Type B pancreatic cell (in vitro differentiated cells): Measurements from ENCODE around the gene ABCB10. TPM values are rescaled to one million over a fixed set of nuclear protein-coding genes. Genes with fewer than 3 reads are reported as not detected.

Experiments
- DNase-seq: peaks from one replicate; pipeline ENCODE4 v3.0.0; 2021; ENCODE audit warnings: mixed read lengths; ENCODE audit not compliant: unreplicated experiment; ENCODE audit errors: extremely low spot score
- H3K27ac Mint-ChIP-seq: 2 replicates; pipeline ENCODE4 v1.8.0; 2021; ENCODE audit warnings: mild to moderate bottlenecking, mixed read lengths
- H3K27me3 Mint-ChIP-seq: 2 replicates; pipeline ENCODE4 v1.8.0; 2021; ENCODE audit warnings: mixed read lengths
- H3K36me3 Mint-ChIP-seq: 2 replicates; pipeline ENCODE4 v1.8.0; 2021; ENCODE audit warnings: mixed read lengths
- H3K4me1 Mint-ChIP-seq: one replicate; pipeline ENCODE4 v1.8.0; 2021; ENCODE audit warnings: mixed read lengths; ENCODE audit not compliant: unreplicated experiment
- H3K4me3 Mint-ChIP-seq: 2 replicates; pipeline ENCODE4 v1.8.0; 2021; ENCODE audit warnings: mild to moderate bottlenecking, mixed read lengths
- H3K9me3 Mint-ChIP-seq: 2 replicates; pipeline ENCODE4 v1.8.0; 2021; ENCODE audit warnings: mixed read lengths
- CTCF ChIP-seq: fragments of 200-600 bp; sonication (generic); conservative IDR thresholded peaks from 2 replicates; pipeline ENCODE4 v1.5.0; 2021; ENCODE audit warnings: antibody characterized with exemption, mild to moderate bottlenecking
- total RNA-seq: library from RNA; stranded (reverse); gene quantifications from 2 replicates; pipeline ENCODE4 v1.2.1, GENCODE V29; 2021; ENCODE audit warnings: low replicate concordance

Gene ABCB10
- total RNA-seq, 1 donor from 2014 or later = 19.4 TPM

- Mint-ChIP-seq H3K27ac (no peak overlapping the region), H3K36me3 (no peaks in the 10 kb centered on the region), H3K9me3 (no peaks in the 10 kb centered on the region), H3K4me3 (no peak overlapping the region), H3K27me3 (no peaks in the 10 kb centered on the region), H3K4me1 (no peaks in the 10 kb centered on the region)
- DNase-seq = no peak
- TF ChIP-seq CTCF = no peak
Measured at GRCh38 chr1:229585338-229585737, 26.8 kb upstream of the ABCB10 start.

GRCh38 chr1:229582715-229583114, 24.2 kb upstream of the ABCB10 start:
- no peak for DNase-seq
- TF ChIP-seq CTCF = no peak
- no peaks in the 10 kb centered on the region for H3K36me3 Mint-ChIP-seq
- H3K4me1 Mint-ChIP-seq = peaks cover 9% of the 10 kb centered on the region
- no peak overlapping the region for H3K27ac Mint-ChIP-seq
- H3K9me3 Mint-ChIP-seq = no peaks in the 10 kb centered on the region
- no peaks in the 10 kb centered on the region for H3K27me3 Mint-ChIP-seq
- no peak overlapping the region for H3K4me3 Mint-ChIP-seq

- Mint-ChIP-seq H3K9me3 (no peaks in the 10 kb centered on the region), H3K4me1 (peaks cover 9% of the 10 kb centered on the region), H3K36me3 (no peaks in the 10 kb centered on the region), H3K27ac (no peak overlapping the region), H3K4me3 (no peak overlapping the region), H3K27me3 (no peaks in the 10 kb centered on the region)
- TF ChIP-seq CTCF = no peak
- DNase-seq = no peak
Measured at GRCh38 chr1:229582011-229582694, 23.6 kb upstream of the ABCB10 start.

- no peak overlapping the region for H3K27ac Mint-ChIP-seq
- H3K36me3 Mint-ChIP-seq = no peaks in the 10 kb centered on the region
- H3K27me3 Mint-ChIP-seq = no peaks in the 10 kb centered on the region
- DNase-seq = no peak
- peaks cover 9% of the 10 kb centered on the region for H3K4me1 Mint-ChIP-seq
- no peak for TF ChIP-seq CTCF
- H3K4me3 Mint-ChIP-seq = no peak overlapping the region
- no peaks in the 10 kb centered on the region for H3K9me3 Mint-ChIP-seq
Measured at GRCh38 chr1:229581485-229581884, 23.0 kb upstream of the ABCB10 start.

- no peak for DNase-seq
- H3K9me3 Mint-ChIP-seq = no peaks in the 10 kb centered on the region
- peaks cover 9% of the 10 kb centered on the region for H3K4me1 Mint-ChIP-seq
- no peak for TF ChIP-seq CTCF
- H3K4me3 Mint-ChIP-seq = no peak overlapping the region
- H3K27me3 Mint-ChIP-seq = no peaks in the 10 kb centered on the region
- H3K27ac Mint-ChIP-seq = peak overlapping the region; percentile 37
- no peaks in the 10 kb centered on the region for H3K36me3 Mint-ChIP-seq
Measured at GRCh38 chr1:229579059-229579673, 20.7 kb upstream of the ABCB10 start.
